Mucosa of rectum (tissue), 2 donors: ENCODE measurements around the gene MED9.
A peak's percentile ranks its signal among the peaks of the same experiment; 100 is the strongest.
"Not testable (repeated sequence)": the region's sequence is repeated elsewhere in the genome, so short reads cannot be mapped to it uniquely, and the experiment has no call there.

Experiments used
- H3K27ac ChIP-seq, 2 donors: one replicate each; pipeline ENCODE4 v1.7.0; 2013; ENCODE audit warnings: inconsistent platforms in 2 of 2, low read depth in 2 of 2, low read length in 2 of 2
- H3K27me3 ChIP-seq, 2 donors: one replicate each; pipeline ENCODE4 v1.7.0; 2013; ENCODE audit warnings: low read length in 2 of 2; ENCODE audit not compliant: control insufficient read depth in 2 of 2, insufficient read depth in 2 of 2
- H3K36me3 ChIP-seq, 2 donors: one replicate each; pipeline ENCODE4 v1.7.0; 2013; ENCODE audit warnings: low read length in 2 of 2; ENCODE audit not compliant: control insufficient read depth in 2 of 2, insufficient read depth in 2 of 2
- H3K4me1 ChIP-seq, 2 donors: one replicate each; pipeline ENCODE4 v1.7.0; 2013; ENCODE audit warnings: low read length in 2 of 2, mild to moderate bottlenecking in 1 of 2; ENCODE audit not compliant: control insufficient read depth in 2 of 2, insufficient read depth in 2 of 2
- H3K4me3 ChIP-seq, 2 donors: one replicate each; pipeline ENCODE4 v1.7.0; 2013; ENCODE audit warnings: low read length in 2 of 2
- H3K9ac ChIP-seq, 2 donors: one replicate each; pipeline ENCODE4 v1.7.0; 2013; ENCODE audit warnings: low read length in 2 of 2, low read depth in 1 of 2, mild to moderate bottlenecking in 1 of 2
- H3K9me3 ChIP-seq, 2 donors: one replicate each; pipeline ENCODE4 v1.7.0; 2013; ENCODE audit warnings: low read length in 2 of 2; ENCODE audit not compliant: control insufficient read depth in 2 of 2
- donor health status: healthy.
- donor health status: Normal muscosa, but diverticular disease.

MED9 gene

GRCh38 chr17:17454700-17455099 is 22.1 kb upstream of the MED9 start:
- not testable (repeated sequence) for H3K27me3 ChIP-seq, H3K27ac ChIP-seq, H3K4me3 ChIP-seq, H3K36me3 ChIP-seq, H3K9ac ChIP-seq, H3K4me1 ChIP-seq, H3K9me3 ChIP-seq

GRCh38 chr17:17455173-17455572 is 21.6 kb upstream of the MED9 start:
- no peaks in the 10 kb centered on the region for H3K27me3 ChIP-seq
- no peaks in the 10 kb centered on the region for H3K36me3 ChIP-seq
- H3K4me1 ChIP-seq = no peaks in the 10 kb centered on the region
- H3K9ac ChIP-seq = no peak overlapping the region
- H3K9me3 ChIP-seq = no peaks in the 10 kb centered on the region
- no peak overlapping the region for H3K27ac ChIP-seq
- no peak overlapping the region for H3K4me3 ChIP-seq

GRCh38 chr17:17456251-17456650 is 20.5 kb upstream of the MED9 start:
- Histone ChIP-seq H3K27ac (no peak overlapping the region), H3K27me3 (no peaks in the 10 kb centered on the region), H3K36me3 (no peaks in the 10 kb centered on the region), H3K9ac (no peak overlapping the region), H3K4me1 (no peaks in the 10 kb centered on the region), H3K9me3 (no peaks in the 10 kb centered on the region), H3K4me3 (no peak overlapping the region)

GRCh38 chr17:17457680-17458079 is 19.1 kb upstream of the MED9 start:
- no peaks in the 10 kb centered on the region for H3K9me3 ChIP-seq
- no peaks in the 10 kb centered on the region for H3K27me3 ChIP-seq
- peaks cover 5 to 9% of the 10 kb centered on the region in 2 donors for H3K4me1 ChIP-seq
- no peak overlapping the region for H3K4me3 ChIP-seq
- H3K9ac ChIP-seq = no peak overlapping the region
- peak overlapping the region in 1 of 2 donors; percentile 26 for H3K27ac ChIP-seq
- H3K36me3 ChIP-seq = no peaks in the 10 kb centered on the region

GRCh38 chr17:17460038-17460437 is 16.8 kb upstream of the MED9 start:
- Histone ChIP-seq H3K4me3 (no peak overlapping the region), H3K36me3 (no peaks in the 10 kb centered on the region), H3K27me3 (no peaks in the 10 kb centered on the region), H3K27ac (no peak overlapping the region), H3K4me1 (peaks cover 5 to 9% of the 10 kb centered on the region in 2 donors), H3K9ac (no peak overlapping the region), H3K9me3 (no peaks in the 10 kb centered on the region)

GRCh38 chr17:17462048-17462824 is 14.6 kb upstream of the MED9 start:
- Histone ChIP-seq H3K4me3 (peak overlapping the region in 1 of 2 donors; percentile 26), H3K4me1 (peaks cover 5 to 9% of the 10 kb centered on the region in 2 donors), H3K9me3 (no peaks in the 10 kb centered on the region), H3K9ac (no peak overlapping the region), H3K27ac (peak overlapping the region; percentile 11 to 24), H3K27me3 (no peaks in the 10 kb centered on the region), H3K36me3 (no peaks in the 10 kb centered on the region)

GRCh38 chr17:17463821-17464220 is 13.0 kb upstream of the MED9 start:
- no peak overlapping the region for H3K9ac ChIP-seq
- no peaks in the 10 kb centered on the region for H3K36me3 ChIP-seq
- H3K4me3 ChIP-seq = no peak overlapping the region
- no peaks in the 10 kb centered on the region for H3K27me3 ChIP-seq
- no peak overlapping the region for H3K27ac ChIP-seq
- peaks cover 5 to 15% of the 10 kb centered on the region in 2 donors for H3K4me1 ChIP-seq
- H3K9me3 ChIP-seq = no peaks in the 10 kb centered on the region

- not testable (repeated sequence) for H3K9me3 ChIP-seq, H3K9ac ChIP-seq, H3K27me3 ChIP-seq, H3K27ac ChIP-seq, H3K36me3 ChIP-seq, H3K4me3 ChIP-seq
- H3K4me1 ChIP-seq = peaks cover 5 to 15% of the 10 kb centered on the region in 2 donors
Observed at GRCh38 chr17:17465878-17466277, 10.9 kb upstream of the MED9 start.

GRCh38 chr17:17466511-17466910 is 10.3 kb upstream of the MED9 start:
- Histone ChIP-seq H3K9me3 (no peaks in the 10 kb centered on the region), H3K4me1 (peaks cover 5 to 15% of the 10 kb centered on the region in 2 donors), H3K27me3 (no peaks in the 10 kb centered on the region), H3K27ac (no peak overlapping the region), H3K9ac (no peak overlapping the region), H3K4me3 (no peak overlapping the region), H3K36me3 (no peaks in the 10 kb centered on the region)

GRCh38 chr17:17467016-17467415 is 9.8 kb upstream of the MED9 start:
- Histone ChIP-seq H3K9ac (no peak overlapping the region), H3K9me3 (no peaks in the 10 kb centered on the region), H3K36me3 (no peaks in the 10 kb centered on the region), H3K27ac (no peak overlapping the region), H3K4me3 (no peak overlapping the region), H3K4me1 (peaks cover 5 to 11% of the 10 kb centered on the region in 2 donors), H3K27me3 (no peaks in the 10 kb centered on the region)
